Keratinocyte (primary cell): ENCODE results near the gene NLGN4Y. TPM values are rescaled to one million over a fixed set of nuclear protein-coding genes. Genes with fewer than 3 reads are reported as not detected.

ENCODE experiments used
- DNase-seq: peaks from one replicate; pipeline ENCODE4 v3.0.0-alpha.2; 2011; ENCODE audit warnings: low read depth, missing footprints, low spot score
- FAIRE-seq: peaks from 2 replicates; lab custom pipeline; 2011; peaks lifted over from hg19 to GRCh38; lab: Jason Lieb, UNC
- H2AFZ ChIP-seq: 2 replicates; pipeline ENCODE4 v1.6.0; 2012; ENCODE audit warnings: low read length, control low read depth, inconsistent platforms; ENCODE audit not compliant: control insufficient read depth
- H3K27ac ChIP-seq: 2 replicates; pipeline ENCODE4 v1.5.1; 2011; ENCODE audit warnings: low read length; ENCODE audit not compliant: control insufficient read depth, insufficient read depth
- H3K27me3 ChIP-seq: 3 replicates; pipeline ENCODE4 v1.6.0; 2011; ENCODE audit warnings: low read length; ENCODE audit not compliant: control insufficient read depth, insufficient read depth; ENCODE audit errors: extremely low read depth
- H3K36me3 ChIP-seq, 2 experiments: 2 replicates in 1 of 2; 3 replicates in 1 of 2; pipeline ENCODE4 v1.5.1; 2011; ENCODE audit warnings: low read length in 2 of 2, mild to moderate bottlenecking in 1 of 2; ENCODE audit not compliant: control insufficient read depth in 2 of 2, insufficient read depth in 2 of 2; ENCODE audit errors: extremely low read depth in 1 of 2
- H3K4me1 ChIP-seq: 3 replicates; pipeline ENCODE4 v1.5.1; 2011; ENCODE audit warnings: low read length; ENCODE audit not compliant: control insufficient read depth, insufficient read depth; ENCODE audit errors: extremely low read depth
- H3K4me2 ChIP-seq: 3 replicates; pipeline ENCODE4 v1.6.0; 2011; ENCODE audit warnings: low read depth, low read length; ENCODE audit not compliant: control insufficient read depth, insufficient read depth; ENCODE audit errors: extremely low read depth
- H3K4me3 ChIP-seq, 3 experiments: fragments of 200-600 bp in 1 of 3; sonication (generic) in 1 of 3; 2 replicates in 2 of 3; 3 replicates in 1 of 3; pipeline ENCODE4 v1.5.1; 2011 to 2016; ENCODE audit warnings: low read length in 3 of 3, mild to moderate bottlenecking in 3 of 3, control low read depth in 2 of 3, inconsistent platforms in 1 of 3, low read depth in 1 of 3, mixed read lengths in 1 of 3, mixed run types in 1 of 3, moderate library complexity in 1 of 3; ENCODE audit not compliant: control insufficient read depth in 2 of 3, insufficient read depth in 2 of 3; ENCODE audit errors: extremely low read depth in 1 of 3
- H3K79me2 ChIP-seq: 2 replicates; pipeline ENCODE4 v1.6.0; 2012; ENCODE audit warnings: low read length; ENCODE audit not compliant: control insufficient read depth, insufficient read depth
- H3K9ac ChIP-seq: 3 replicates; pipeline ENCODE4 v1.6.0; 2011; ENCODE audit warnings: low read length; ENCODE audit not compliant: control insufficient read depth, insufficient read depth; ENCODE audit errors: extremely low read depth
- H3K9me1 ChIP-seq: 3 replicates; pipeline ENCODE4 v1.6.0; 2011; ENCODE audit warnings: low read length; ENCODE audit not compliant: control insufficient read depth, insufficient read depth; ENCODE audit errors: extremely low read depth
- H3K9me3 ChIP-seq: 2 replicates; pipeline ENCODE4 v1.5.1; 2012; ENCODE audit warnings: low read depth, low read length; ENCODE audit not compliant: control insufficient read depth
- H4K20me1 ChIP-seq: 3 replicates; pipeline ENCODE4 v1.6.0; 2011; ENCODE audit warnings: low read length; ENCODE audit not compliant: control insufficient read depth, insufficient read depth; ENCODE audit errors: extremely low read depth
- EZH2 ChIP-seq: IDR thresholded peaks from one replicate; pipeline ENCODE4 v1.6.1; 2012; ENCODE audit warnings: inconsistent platforms, mild to moderate bottlenecking, low read length, moderate library complexity
- dilution Hi-C: fragments of 300-500 bp; cut with MboI; formaldehyde crosslinking; loops from one replicate; pipeline ENCODE4 v1.7.0; 2020; ENCODE audit warnings: low sequenced_read_pairs; ENCODE audit not compliant: extremely low pct_ligation_motif_present
- polyA plus RNA-seq, 5 experiments: library from polyadenylated mRNA; depleted of rRNA in 3 of 5; stranded (reverse) in 3 of 5; stranded (forward) in 1 of 5; unstranded in 1 of 5; fragments of >200 nt; gene quantifications; 1 replicate in 1 of 5; 2 replicates in 3 of 5; 3 replicates in 1 of 5; pipeline versions ENCODE4 v1.2.1 to v1.2.3, GENCODE V29; 2011 to 2012; ENCODE audit warnings: missing spikeins in 2 of 5, low read depth in 1 of 5, low replicate concordance in 1 of 5
- TF ChIP-seq, protein P1 (sequence below), 3 experiments: IDR thresholded peaks in 1 of 3; conservative IDR thresholded peaks in 1 of 3; optimal IDR thresholded peaks in 1 of 3; 2 replicates in 2 of 3; 3 replicates in 1 of 3; pipeline versions ENCODE3 to v1.5.1; 2011; ENCODE audit warnings: low read length in 3 of 3, mild to moderate bottlenecking in 3 of 3, moderate library complexity in 2 of 3, control low read depth in 1 of 3, inconsistent platforms in 1 of 3; ENCODE audit not compliant: insufficient read depth in 2 of 3; ENCODE audit errors: extremely low read depth in 1 of 3

The NLGN4Y gene
- polyA plus RNA-seq, 1 donor (not counting 4 experiments of a cell fraction or from before 2014, with no cell fraction given) = not detected

DNA sequence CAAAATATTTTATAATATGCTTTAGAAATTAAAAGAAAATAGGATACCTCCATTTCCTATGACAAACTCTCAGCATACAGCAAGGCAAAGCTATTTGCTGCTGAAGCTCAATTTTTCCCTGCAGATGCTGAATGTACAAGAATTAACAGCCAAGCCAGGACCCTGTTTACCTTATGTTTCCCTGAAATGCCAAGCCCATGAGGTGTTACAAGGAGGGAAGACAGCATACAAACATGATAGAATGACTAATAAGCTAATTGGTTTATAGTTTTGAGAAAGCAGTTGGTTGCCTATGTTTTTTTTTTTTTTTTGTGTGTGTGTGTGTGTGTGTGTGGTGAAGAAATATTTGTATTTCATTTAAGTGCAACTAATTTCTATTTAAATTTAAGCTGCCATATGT lies 113.2 kb downstream of the NLGN4Y start:
- TF ChIP-seq EZH2 = no peak
- TF ChIP-seq, protein P1, sequence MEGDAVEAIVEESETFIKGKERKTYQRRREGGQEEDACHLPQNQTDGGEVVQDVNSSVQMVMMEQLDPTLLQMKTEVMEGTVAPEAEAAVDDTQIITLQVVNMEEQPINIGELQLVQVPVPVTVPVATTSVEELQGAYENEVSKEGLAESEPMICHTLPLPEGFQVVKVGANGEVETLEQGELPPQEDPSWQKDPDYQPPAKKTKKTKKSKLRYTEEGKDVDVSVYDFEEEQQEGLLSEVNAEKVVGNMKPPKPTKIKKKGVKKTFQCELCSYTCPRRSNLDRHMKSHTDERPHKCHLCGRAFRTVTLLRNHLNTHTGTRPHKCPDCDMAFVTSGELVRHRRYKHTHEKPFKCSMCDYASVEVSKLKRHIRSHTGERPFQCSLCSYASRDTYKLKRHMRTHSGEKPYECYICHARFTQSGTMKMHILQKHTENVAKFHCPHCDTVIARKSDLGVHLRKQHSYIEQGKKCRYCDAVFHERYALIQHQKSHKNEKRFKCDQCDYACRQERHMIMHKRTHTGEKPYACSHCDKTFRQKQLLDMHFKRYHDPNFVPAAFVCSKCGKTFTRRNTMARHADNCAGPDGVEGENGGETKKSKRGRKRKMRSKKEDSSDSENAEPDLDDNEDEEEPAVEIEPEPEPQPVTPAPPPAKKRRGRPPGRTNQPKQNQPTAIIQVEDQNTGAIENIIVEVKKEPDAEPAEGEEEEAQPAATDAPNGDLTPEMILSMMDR (optimal IDR thresholded peaks at IDR 0.05 in 1 of 3, IDR thresholded peaks at IDR 0.05 in 1 of 3, conservative IDR thresholded peaks at IDR 0.05 in 1 of 3; ENCODE audit: extremely low read depth in 1 of 3, insufficient read depth in 2 of 3, low read length in 3 of 3) = no peak
- Histone ChIP-seq H3K79me2 (no peaks in the 10 kb centered on the region), H3K9me3 (no peaks in the 10 kb centered on the region), H3K4me1 (no peaks in the 10 kb centered on the region), H3K36me3 (no peaks in the 10 kb centered on the region), H3K9ac (no peak overlapping the region), H3K27me3 (no peaks in the 10 kb centered on the region), H3K4me2 (no peak overlapping the region), H3K4me3 (no peak overlapping the region), H3K27ac (no peak overlapping the region), H2AFZ (no peak overlapping the region), H4K20me1 (no peaks in the 10 kb centered on the region), H3K9me1 (no peaks in the 10 kb centered on the region)
- FAIRE-seq = no peak
- DNase-seq = no peak
- dilution Hi-C loops = no loop called here

DNA sequence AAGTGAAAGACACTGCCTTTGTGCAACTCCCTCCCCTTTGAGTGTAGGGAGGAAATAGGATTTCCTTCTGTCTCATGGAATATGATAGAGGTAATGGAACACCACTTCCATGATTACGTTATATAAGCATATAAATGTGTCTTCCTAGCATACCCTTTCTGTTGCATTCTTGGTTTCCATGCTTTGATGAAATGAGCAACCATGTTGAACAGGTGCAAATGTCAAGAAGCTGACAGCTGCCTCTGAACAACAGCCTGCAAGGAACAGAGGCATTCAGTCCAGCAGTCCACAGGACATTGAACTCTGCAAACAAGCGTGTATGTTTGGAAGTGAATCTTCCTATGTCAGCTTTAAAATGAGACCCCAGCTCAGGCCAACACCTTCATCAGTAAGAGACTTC lies 117.5 kb downstream of the NLGN4Y start:
- Histone ChIP-seq H3K4me2 (no peak overlapping the region), H3K27ac (no peak overlapping the region), H3K9ac (no peak overlapping the region), H3K27me3 (no peaks in the 10 kb centered on the region), H3K4me3 (no peak overlapping the region), H3K9me1 (no peaks in the 10 kb centered on the region), H4K20me1 (no peaks in the 10 kb centered on the region), H3K9me3 (no peaks in the 10 kb centered on the region), H3K36me3 (no peaks in the 10 kb centered on the region), H2AFZ (no peak overlapping the region), H3K4me1 (no peaks in the 10 kb centered on the region), H3K79me2 (no peaks in the 10 kb centered on the region)
- DNase-seq (no peak), FAIRE-seq (no peak)
- dilution Hi-C loops = no loop called here
- TF ChIP-seq, protein P1 (optimal IDR thresholded peaks at IDR 0.05 in 1 of 3, IDR thresholded peaks at IDR 0.05 in 1 of 3, conservative IDR thresholded peaks at IDR 0.05 in 1 of 3; ENCODE audit: extremely low read depth in 1 of 3, insufficient read depth in 2 of 3, low read length in 3 of 3) = no peak
- TF ChIP-seq EZH2 = no peak
